PC-9 (cell line): Measurements from ENCODE around the gene CCDC124. TPM values are rescaled to one million over a fixed set of nuclear protein-coding genes. Genes with fewer than 3 reads are reported as not detected.
A peak's percentile ranks its signal among the peaks of the same experiment; 100 is the strongest.

Source experiments
- BruUV-seq: library from RNA; stranded (reverse); fragments of 400-500 nt; replicated peaks from 2 replicates; lab custom pipeline; 2021; lab: Mats Ljungman, UMichigan
- CTCF ChIA-PET: fragments of 300-600 bp; sonication (Branson Sonifier 250); formaldehyde crosslinking; loops from one replicate; lab custom pipeline; 2022; ENCODE audit warnings: antibody characterized with exemption; lab: Charles Lee
- POLR2A ChIA-PET: fragments of 300-600 bp; sonication (Branson Sonifier 250); formaldehyde crosslinking; loops from one replicate; lab custom pipeline; 2022; ENCODE audit warnings: antibody characterized with exemption; ENCODE audit not compliant: unreplicated experiment; lab: Charles Lee
- DNase-seq, 2 experiments: peaks; one replicate each; pipeline versions ENCODE4 v3.0.0 to v3.0.0-alpha.2; 2015 to 2022; ENCODE audit warnings: mixed read lengths in 1 of 2
- H2AFZ ChIP-seq: fragments of 200-600 bp; sonication (generic); 2 replicates; pipeline ENCODE4 v1.8.1; 2017; ENCODE audit warnings: antibody characterized with exemption
- H3F3A ChIP-seq: fragments of 200-600 bp; sonication (generic); 2 replicates; pipeline ENCODE4 v1.8.1; 2017; ENCODE audit warnings: antibody characterized with exemption, mild to moderate bottlenecking, low read depth; ENCODE audit not compliant: insufficient read depth
- H3K27ac ChIP-seq: fragments of 200-600 bp; sonication (generic); 2 replicates; pipeline ENCODE4 v1.6.1; 2016; ENCODE audit warnings: mixed run types
- H3K27me3 ChIP-seq: fragments of 200-600 bp; sonication (generic); 2 replicates; pipeline ENCODE4 v1.6.1; 2016; ENCODE audit warnings: low read depth, mixed run types; ENCODE audit not compliant: insufficient read depth
- H3K36me3 ChIP-seq: fragments of 200-600 bp; sonication (generic); 2 replicates; pipeline ENCODE4 v1.6.1; 2016; ENCODE audit warnings: low read depth, mixed run types
- H3K4me1 ChIP-seq: fragments of 200-600 bp; sonication (generic); replicated peaks from 2 replicates; pipeline ENCODE4 v1.6.1; 2016; ENCODE audit warnings: mixed run types; ENCODE audit not compliant: insufficient read depth
- H3K4me2 ChIP-seq: fragments of 200-600 bp; sonication (generic); 2 replicates; pipeline ENCODE4 v1.6.1; 2017; ENCODE audit warnings: mixed run types
- H3K4me3 ChIP-seq: fragments of 200-600 bp; sonication (generic); 2 replicates; pipeline ENCODE4 v1.6.1; 2016; ENCODE audit warnings: mixed run types
- H3K79me2 ChIP-seq: fragments of 200-600 bp; sonication (generic); 2 replicates; pipeline ENCODE4 v1.6.1; 2017; ENCODE audit warnings: low read depth, mixed run types
- H3K9me2 ChIP-seq: fragments of 200-600 bp; sonication (generic); 2 replicates; pipeline ENCODE4 v1.8.1; 2017; ENCODE audit warnings: mild to moderate bottlenecking; ENCODE audit not compliant: insufficient read depth
- H3K9me3 ChIP-seq: fragments of 200-600 bp; sonication (generic); 2 replicates; pipeline ENCODE4 v1.8.1; 2016; ENCODE audit warnings: low read depth; ENCODE audit not compliant: insufficient read depth
- H4K20me1 ChIP-seq: fragments of 200-600 bp; sonication (generic); 2 replicates; pipeline ENCODE4 v1.8.1; 2017; ENCODE audit not compliant: insufficient read depth
- EZH2 ChIP-seq: fragments of 200-600 bp; sonication (generic); IDR thresholded peaks from 2 replicates; pipeline ENCODE4 v1.8.0; 2017; ENCODE audit warnings: antibody characterized with exemption, low read depth
- intact Hi-C: fragments of 100-400 bp; cut with micrococcal nuclease; formaldehyde crosslinking; loops from one replicate; pipeline ENCODE4 v1.10.0; 2022; ENCODE audit not compliant: unreplicated experiment
- total RNA-seq: library from RNA; stranded (reverse); gene quantifications from 2 replicates; pipeline ENCODE4 v1.2.3, GENCODE V29; 2021
- TF ChIP-seq, protein P1 (sequence below): fragments of 200-600 bp; sonication (generic); conservative IDR thresholded peaks from 2 replicates; pipeline ENCODE4 v1.6.1; 2017; ENCODE audit warnings: mixed run types, antibody characterized with exemption, mild to moderate bottlenecking, moderate library complexity

CCDC124 gene
- total RNA-seq, 1 experiment from 2014 or later: 118 TPM

DNA sequence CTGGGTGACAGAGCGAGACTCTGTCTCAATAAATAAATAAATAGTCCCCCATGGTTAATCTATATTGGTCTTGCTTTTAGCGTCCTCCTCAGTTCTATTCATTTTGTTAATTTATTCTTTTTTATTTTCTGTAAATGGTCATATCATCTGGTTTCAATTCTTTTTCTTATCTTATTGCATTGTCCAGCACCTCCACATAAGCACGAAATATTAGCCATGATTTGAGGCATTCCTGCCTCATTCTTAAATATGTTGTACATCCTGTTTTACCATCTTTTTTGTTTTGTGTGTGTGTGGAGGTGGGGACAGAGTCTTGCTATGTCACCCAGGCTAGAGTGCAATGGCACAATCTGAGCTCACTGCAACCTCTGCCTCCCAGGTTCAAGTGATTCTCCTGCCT is 24.6 kb upstream of the CCDC124 start:
- H3K9me2 ChIP-seq: no peaks in the 10 kb centered on the region
- no TSS peak for BruUV-seq
- POLR2A ChIA-PET: no interaction called here

DNA sequence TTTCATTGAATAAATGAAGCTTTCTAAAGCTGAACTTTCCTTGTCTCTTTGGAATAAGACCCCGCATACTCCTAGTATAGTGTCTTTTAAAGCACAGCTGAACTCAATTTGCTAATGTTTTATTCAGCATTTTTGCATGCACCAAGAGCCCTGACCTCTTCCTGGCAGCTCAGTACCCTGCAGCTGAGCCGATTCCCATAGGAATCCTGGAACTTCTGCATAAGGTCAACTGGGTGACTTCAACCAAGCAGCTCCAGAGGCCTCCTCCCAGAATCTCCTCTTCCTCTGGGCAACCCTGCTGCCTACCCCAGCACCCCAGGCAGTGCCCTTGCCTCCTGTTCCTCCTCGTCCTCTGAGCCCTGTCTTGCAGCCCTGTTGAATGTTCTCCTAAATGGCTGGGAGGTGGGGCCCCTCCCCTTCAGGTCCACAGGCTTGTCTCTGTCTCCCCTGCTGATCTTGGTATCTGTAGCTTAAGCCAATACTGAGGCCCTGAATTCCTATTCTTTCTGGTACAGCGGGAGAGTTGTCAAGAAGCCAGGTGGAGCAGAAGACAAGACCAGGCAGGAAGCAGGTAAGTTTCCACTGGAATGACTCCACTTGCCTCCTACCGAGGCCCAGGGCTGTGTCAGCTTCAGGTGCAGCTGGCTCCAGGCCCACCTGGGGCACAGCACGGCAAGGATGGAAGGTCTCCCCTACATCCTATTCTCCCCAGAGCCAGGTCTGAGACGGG is 23.6 kb upstream of the CCDC124 start:
- POLR2A ChIA-PET: interaction anchor here (0.6 kb wide), 1 partner anchor 10 kb away, joined by 10 read pairs; no protein-coding TSS in a partner anchor

More for the DNA sequence above, 24.6 kb upstream of the CCDC124 start:
- H3K9me3 ChIP-seq: peaks cover 12% of the 10 kb centered on the region
- H3K4me1 ChIP-seq: peaks cover 9% of the 10 kb centered on the region; the same call in 1 of the 2 replicates
- no peak overlapping the region for H2AFZ ChIP-seq
- H3K4me2 ChIP-seq: no peak overlapping the region
- no peak overlapping the region for H3K27ac ChIP-seq
- TF ChIP-seq EZH2: no peak
- TF ChIP-seq, protein P1, sequence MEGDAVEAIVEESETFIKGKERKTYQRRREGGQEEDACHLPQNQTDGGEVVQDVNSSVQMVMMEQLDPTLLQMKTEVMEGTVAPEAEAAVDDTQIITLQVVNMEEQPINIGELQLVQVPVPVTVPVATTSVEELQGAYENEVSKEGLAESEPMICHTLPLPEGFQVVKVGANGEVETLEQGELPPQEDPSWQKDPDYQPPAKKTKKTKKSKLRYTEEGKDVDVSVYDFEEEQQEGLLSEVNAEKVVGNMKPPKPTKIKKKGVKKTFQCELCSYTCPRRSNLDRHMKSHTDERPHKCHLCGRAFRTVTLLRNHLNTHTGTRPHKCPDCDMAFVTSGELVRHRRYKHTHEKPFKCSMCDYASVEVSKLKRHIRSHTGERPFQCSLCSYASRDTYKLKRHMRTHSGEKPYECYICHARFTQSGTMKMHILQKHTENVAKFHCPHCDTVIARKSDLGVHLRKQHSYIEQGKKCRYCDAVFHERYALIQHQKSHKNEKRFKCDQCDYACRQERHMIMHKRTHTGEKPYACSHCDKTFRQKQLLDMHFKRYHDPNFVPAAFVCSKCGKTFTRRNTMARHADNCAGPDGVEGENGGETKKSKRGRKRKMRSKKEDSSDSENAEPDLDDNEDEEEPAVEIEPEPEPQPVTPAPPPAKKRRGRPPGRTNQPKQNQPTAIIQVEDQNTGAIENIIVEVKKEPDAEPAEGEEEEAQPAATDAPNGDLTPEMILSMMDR: no peak
- intact Hi-C loops: no loop called here
- CTCF ChIA-PET: interaction anchor here (0.7 kb wide), 1 partner anchor 33 kb away, joined by 5 read pairs; no protein-coding TSS in a partner anchor
- no peaks in the 10 kb centered on the region for H3K36me3 ChIP-seq
- no peaks in the 10 kb centered on the region for H3K79me2 ChIP-seq
- no peak overlapping the region for H3K4me3 ChIP-seq
- no peaks in the 10 kb centered on the region for H3K27me3 ChIP-seq
- no peak for DNase-seq
- peaks cover 21% of the 10 kb centered on the region; the same call in 1 of the 2 replicates for H3F3A ChIP-seq
- H4K20me1 ChIP-seq: no peaks in the 10 kb centered on the region

DNA sequence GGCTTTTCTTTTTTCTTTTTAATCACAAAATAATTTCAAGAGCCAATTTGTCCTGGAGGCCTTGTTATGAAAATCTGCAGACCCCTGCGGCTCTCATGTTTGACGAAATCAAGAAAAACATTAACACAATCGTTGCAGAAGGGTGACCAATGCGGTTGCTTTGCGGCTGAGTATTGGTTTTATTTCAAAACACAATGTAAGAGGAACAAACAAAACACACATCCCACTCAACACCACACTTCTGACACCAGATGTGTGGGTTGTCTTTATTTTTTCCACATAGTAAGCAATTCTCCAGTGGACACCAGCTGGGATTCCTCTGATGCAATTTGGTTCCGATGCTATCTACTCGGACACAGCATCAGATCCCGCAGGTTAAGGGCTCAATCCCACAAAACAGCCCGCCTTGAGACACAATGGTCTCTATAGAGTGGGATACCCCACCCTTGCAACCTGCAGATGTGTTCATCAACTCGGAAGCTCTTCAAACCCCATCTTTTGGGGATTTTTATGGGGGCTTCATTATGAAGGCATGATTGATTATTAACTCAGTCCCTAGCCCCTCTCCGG is 21.9 kb upstream of the CCDC124 start:
- H3K79me2 ChIP-seq: no peaks in the 10 kb centered on the region
- H3K4me1 ChIP-seq: peaks cover 13% of the 10 kb centered on the region
- TF ChIP-seq, protein P1: no peak
- TF ChIP-seq EZH2: no peak
- H3K27ac ChIP-seq: no peak overlapping the region
- H2AFZ ChIP-seq: no peak overlapping the region
- H3K9me3 ChIP-seq: peaks cover 12% of the 10 kb centered on the region
- H3K36me3 ChIP-seq: no peaks in the 10 kb centered on the region
- intact Hi-C loops: no loop called here
- no peaks in the 10 kb centered on the region for H3K9me2 ChIP-seq
- no peak overlapping the region for H3K4me2 ChIP-seq
- POLR2A ChIA-PET: no interaction called here
- DNase-seq: no peak
- no peak overlapping the region for H3K4me3 ChIP-seq
- H3K27me3 ChIP-seq: no peaks in the 10 kb centered on the region
- H3F3A ChIP-seq: peaks cover 20% of the 10 kb centered on the region; the same call in 1 of the 2 replicates
- CTCF ChIA-PET: no interaction called here
- BruUV-seq: no TSS peak
- no peaks in the 10 kb centered on the region for H4K20me1 ChIP-seq

More for the DNA sequence above, 23.6 kb upstream of the CCDC124 start:
- H3F3A ChIP-seq: peaks cover 21% of the 10 kb centered on the region; the same call in 1 of the 2 replicates
- no peak for TF ChIP-seq EZH2
- TF ChIP-seq, protein P1: no peak
- no peaks in the 10 kb centered on the region for H4K20me1 ChIP-seq
- peaks cover 12% of the 10 kb centered on the region for H3K9me3 ChIP-seq
- H3K27ac ChIP-seq: no peak overlapping the region
- DNase-seq: peak in 1 of 2 experiments; percentile 53
- H2AFZ ChIP-seq: no peak overlapping the region
- peaks cover 9% of the 10 kb centered on the region; the same call in 1 of the 2 replicates for H3K4me1 ChIP-seq
- no peak overlapping the region for H3K4me2 ChIP-seq
- no peaks in the 10 kb centered on the region for H3K27me3 ChIP-seq
- intact Hi-C loops: no loop called here
- no TSS peak for BruUV-seq
- no peaks in the 10 kb centered on the region for H3K9me2 ChIP-seq
- H3K36me3 ChIP-seq: no peaks in the 10 kb centered on the region
- no peaks in the 10 kb centered on the region for H3K79me2 ChIP-seq
- H3K4me3 ChIP-seq: no peak overlapping the region
- CTCF ChIA-PET: interaction anchor here (0.6 kb wide), 1 partner anchor 17 kb away, joined by 8 read pairs; no protein-coding TSS in a partner anchor
